Measurements from ENCODE around the gene SELPLG. TPM values are rescaled to one million over a fixed set of nuclear protein-coding genes. Genes with fewer than 3 reads are reported as not detected.

SELPLG gene
- total RNA-seq, 1 donor from 2014 or later = not detected

- Histone ChIP-seq H3K36me3 (no peaks in the 10 kb centered on the region), H2AFZ (replicated peaks) (no peak overlapping the region), H3K9ac (no peak overlapping the region), H3K27me3 (no peaks in the 10 kb centered on the region), H3K4me3 (no peak overlapping the region), H3K9me3 (ENCODE audit: low read depth) (no peaks in the 10 kb centered on the region), H3K79me2 (ENCODE audit: low read depth) (no peaks in the 10 kb centered on the region), H4K20me1 (ENCODE audit: low read depth) (no peaks in the 10 kb centered on the region), H3K4me1 (no peaks in the 10 kb centered on the region), H3K4me2 (no peak overlapping the region), H3F3A (ENCODE audit: low read depth) (no peaks in the 10 kb centered on the region), H3K27ac (no peak overlapping the region)
- H3K36me3 Mint-ChIP-seq = no peaks in the 10 kb centered on the region
- H3K27ac Mint-ChIP-seq = peak overlapping the region; percentile 89
- TF ChIP-seq, protein P1, sequence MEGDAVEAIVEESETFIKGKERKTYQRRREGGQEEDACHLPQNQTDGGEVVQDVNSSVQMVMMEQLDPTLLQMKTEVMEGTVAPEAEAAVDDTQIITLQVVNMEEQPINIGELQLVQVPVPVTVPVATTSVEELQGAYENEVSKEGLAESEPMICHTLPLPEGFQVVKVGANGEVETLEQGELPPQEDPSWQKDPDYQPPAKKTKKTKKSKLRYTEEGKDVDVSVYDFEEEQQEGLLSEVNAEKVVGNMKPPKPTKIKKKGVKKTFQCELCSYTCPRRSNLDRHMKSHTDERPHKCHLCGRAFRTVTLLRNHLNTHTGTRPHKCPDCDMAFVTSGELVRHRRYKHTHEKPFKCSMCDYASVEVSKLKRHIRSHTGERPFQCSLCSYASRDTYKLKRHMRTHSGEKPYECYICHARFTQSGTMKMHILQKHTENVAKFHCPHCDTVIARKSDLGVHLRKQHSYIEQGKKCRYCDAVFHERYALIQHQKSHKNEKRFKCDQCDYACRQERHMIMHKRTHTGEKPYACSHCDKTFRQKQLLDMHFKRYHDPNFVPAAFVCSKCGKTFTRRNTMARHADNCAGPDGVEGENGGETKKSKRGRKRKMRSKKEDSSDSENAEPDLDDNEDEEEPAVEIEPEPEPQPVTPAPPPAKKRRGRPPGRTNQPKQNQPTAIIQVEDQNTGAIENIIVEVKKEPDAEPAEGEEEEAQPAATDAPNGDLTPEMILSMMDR (IDR thresholded peaks at IDR 0.05) = no peak
- no peak for TF ChIP-seq EZH2 (IDR thresholded peaks at IDR 0.05)
- no peak for TF ChIP-seq EZH2phosphoT487 (IDR thresholded peaks at IDR 0.05)
- DNase-seq (ENCODE audit: low spot score) = no peak
- H3K27me3 Mint-ChIP-seq (ENCODE audit: insufficient read depth, low read depth) = peaks cover 21% of the 10 kb centered on the region
- H3K4me1 Mint-ChIP-seq = peaks cover 43% of the 10 kb centered on the region
- H3K9me3 Mint-ChIP-seq = no peaks in the 10 kb centered on the region
- H3K4me3 Mint-ChIP-seq = no peak overlapping the region
Observed at GRCh38 chr12:108629151-108629550, 4.5 kb downstream of the SELPLG start.

GRCh38 chr12:108627134-108627920, 6.4 kb downstream of the SELPLG start:
- Mint-ChIP-seq H3K4me1 (peaks cover 33% of the 10 kb centered on the region), H3K27ac (no peak overlapping the region), H3K4me3 (no peak overlapping the region), H3K27me3 (ENCODE audit: insufficient read depth, low read depth) (peaks cover 17% of the 10 kb centered on the region), H3K9me3 (no peaks in the 10 kb centered on the region), H3K36me3 (no peaks in the 10 kb centered on the region)
- no peaks in the 10 kb centered on the region for H3K36me3 ChIP-seq
- no peaks in the 10 kb centered on the region for H3K9me3 ChIP-seq (ENCODE audit: low read depth)
- no peak overlapping the region for H3K27ac ChIP-seq
- H3K4me1 ChIP-seq = peaks cover 3% of the 10 kb centered on the region
- no peak overlapping the region for H3K4me2 ChIP-seq
- no peak for DNase-seq (ENCODE audit: low spot score)
- no peaks in the 10 kb centered on the region for H3F3A ChIP-seq (ENCODE audit: low read depth)
- TF ChIP-seq EZH2 (IDR thresholded peaks at IDR 0.05) = no peak
- no peak for TF ChIP-seq EZH2phosphoT487 (IDR thresholded peaks at IDR 0.05)
- H3K79me2 ChIP-seq (ENCODE audit: low read depth) = no peaks in the 10 kb centered on the region
- no peaks in the 10 kb centered on the region for H4K20me1 ChIP-seq (ENCODE audit: low read depth)
- no peak overlapping the region for H3K4me3 ChIP-seq
- H3K27me3 ChIP-seq = no peaks in the 10 kb centered on the region
- H2AFZ ChIP-seq (replicated peaks) = no peak overlapping the region
- H3K9ac ChIP-seq = no peak overlapping the region

DNA sequence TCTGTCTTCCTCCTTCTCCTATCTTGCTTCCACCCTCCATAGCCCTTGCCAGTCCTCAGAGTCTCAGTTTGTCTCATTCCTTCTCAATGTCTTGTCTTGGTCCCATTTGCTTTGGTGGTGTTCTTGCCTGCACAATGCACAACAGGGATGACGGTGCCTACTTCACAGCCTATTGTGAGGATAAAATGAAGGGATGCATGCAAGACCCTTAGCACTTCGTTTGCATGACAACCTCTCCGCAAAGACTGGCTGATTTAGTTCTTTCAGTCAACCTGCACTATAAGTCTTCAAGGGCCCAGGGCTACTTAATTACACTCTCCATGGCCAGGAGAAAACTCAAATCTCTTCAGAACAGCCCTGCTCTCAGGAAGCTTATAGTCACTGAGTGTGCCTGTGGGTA, 8.5 kb downstream of the SELPLG start:
- H3K4me1 ChIP-seq = peaks cover 6% of the 10 kb centered on the region
- no peak overlapping the region for H3K4me3 ChIP-seq
- TF ChIP-seq, protein P1 (IDR thresholded peaks at IDR 0.05) = no peak
- TF ChIP-seq EZH2phosphoT487 (IDR thresholded peaks at IDR 0.05) (no peak), EZH2 (IDR thresholded peaks at IDR 0.05) (no peak)
- no peak for DNase-seq (ENCODE audit: low spot score)
- H3K27ac Mint-ChIP-seq = no peak overlapping the region
- H3K9me3 Mint-ChIP-seq = no peaks in the 10 kb centered on the region
- no peak overlapping the region for H3K4me2 ChIP-seq
- H4K20me1 ChIP-seq (ENCODE audit: low read depth) = no peaks in the 10 kb centered on the region
- no peaks in the 10 kb centered on the region for H3K79me2 ChIP-seq (ENCODE audit: low read depth)
- H3K4me3 Mint-ChIP-seq = no peak overlapping the region
- H3K4me1 Mint-ChIP-seq = peaks cover 28% of the 10 kb centered on the region
- H3K27me3 Mint-ChIP-seq (ENCODE audit: insufficient read depth, low read depth) = peaks cover 12% of the 10 kb centered on the region
- H3F3A ChIP-seq (ENCODE audit: low read depth) = no peaks in the 10 kb centered on the region
- no peaks in the 10 kb centered on the region for H3K9me3 ChIP-seq (ENCODE audit: low read depth)
- H3K27me3 ChIP-seq = no peaks in the 10 kb centered on the region
- no peak overlapping the region for H2AFZ ChIP-seq (replicated peaks)
- H3K27ac ChIP-seq = no peak overlapping the region
- H3K36me3 ChIP-seq = no peaks in the 10 kb centered on the region
- no peaks in the 10 kb centered on the region for H3K36me3 Mint-ChIP-seq
- no peak overlapping the region for H3K9ac ChIP-seq

GRCh38 chr12:108623577-108623976, 10.1 kb downstream of the SELPLG start:
- Mint-ChIP-seq H3K4me3 (no peak overlapping the region), H3K36me3 (no peaks in the 10 kb centered on the region), H3K4me1 (peaks cover 24% of the 10 kb centered on the region), H3K27me3 (ENCODE audit: insufficient read depth, low read depth) (peaks cover 14% of the 10 kb centered on the region), H3K9me3 (no peaks in the 10 kb centered on the region), H3K27ac (peak overlapping the region; percentile 81)
- Histone ChIP-seq H3K4me1 (peaks cover 6% of the 10 kb centered on the region), H3K4me3 (no peak overlapping the region), H3K36me3 (no peaks in the 10 kb centered on the region), H3K27me3 (no peaks in the 10 kb centered on the region), H3K79me2 (ENCODE audit: low read depth) (no peaks in the 10 kb centered on the region), H3K4me2 (no peak overlapping the region), H3K9ac (no peak overlapping the region), H2AFZ (replicated peaks) (no peak overlapping the region), H3K27ac (no peak overlapping the region), H4K20me1 (ENCODE audit: low read depth) (no peaks in the 10 kb centered on the region), H3K9me3 (ENCODE audit: low read depth) (no peaks in the 10 kb centered on the region), H3F3A (ENCODE audit: low read depth) (no peaks in the 10 kb centered on the region)
- no peak for DNase-seq (ENCODE audit: low spot score)
- TF ChIP-seq EZH2phosphoT487 (IDR thresholded peaks at IDR 0.05) (no peak), EZH2 (IDR thresholded peaks at IDR 0.05) (no peak)
- TF ChIP-seq, protein P1 (IDR thresholded peaks at IDR 0.05) = no peak

Data from neural progenitor cell (in vitro differentiated cells).